GM12891 (cell line): Measurements from ENCODE around the gene PSPH.

Experiments
- POLR2A ChIP-seq: IDR thresholded peaks from 2 replicates; pipeline ENCODE4 v1.6.1; 2011; ENCODE audit warnings: low read depth, low read length, control low read depth
- POLR2AphosphoS5 ChIP-seq: IDR thresholded peaks from 2 replicates; pipeline ENCODE4 v1.6.1; 2011; ENCODE audit warnings: low read depth, low read length, control low read depth
- TAF1 ChIP-seq: IDR thresholded peaks from 2 replicates; pipeline ENCODE4 v1.6.1; 2011; ENCODE audit warnings: low read depth, low read length, control low read depth

- TF ChIP-seq POLR2A (no peak), POLR2AphosphoS5 (no peak), TAF1 (no peak)
These were observed 4.4 kb downstream of the PSPH start for GRCh38 chr7:56046721-56047445.
